HEK293 (cell line): ENCODE data around the gene TBK1.

Source experiments
- CTCF ChIP-seq: fragments of 450-650 bp; formaldehyde crosslinking; IDR thresholded peaks from 2 replicates; pipeline ENCODE4 v1.5.1; 2016; ENCODE audit warnings: missing biosample characterization, missing genetic modification characterization
- ZSCAN18 ChIP-seq: fragments of 450-650 bp; formaldehyde crosslinking; IDR thresholded peaks from 2 replicates; pipeline ENCODE4 v1.5.1; 2016; ENCODE audit warnings: missing biosample characterization, missing genetic modification characterization

GRCh38 chr12:64501486-64501885 lies 49.6 kb downstream of the TBK1 start:
- TF ChIP-seq CTCF (tag by site-specific recombination) (no peak), ZSCAN18 (tag by site-specific recombination) (no peak)
